A204.1 (cell line): Measurements from ENCODE around the gene FAM222A.

Experiments used
- FAIRE-seq: peaks from 2 replicates; lab custom pipeline; 2012; peaks lifted over from hg19 to GRCh38; lab: Jason Lieb, UNC

Gene FAM222A

GRCh38 chr12:109713187-109714070 lies at the start of gene FAM222A:
Gene FAM222A (plus strand): TSS chr12:109713825. CDS start chr12:109744147, 30,322 bp downstream.
- FAIRE-seq, result peak; percentile 90

DNA sequence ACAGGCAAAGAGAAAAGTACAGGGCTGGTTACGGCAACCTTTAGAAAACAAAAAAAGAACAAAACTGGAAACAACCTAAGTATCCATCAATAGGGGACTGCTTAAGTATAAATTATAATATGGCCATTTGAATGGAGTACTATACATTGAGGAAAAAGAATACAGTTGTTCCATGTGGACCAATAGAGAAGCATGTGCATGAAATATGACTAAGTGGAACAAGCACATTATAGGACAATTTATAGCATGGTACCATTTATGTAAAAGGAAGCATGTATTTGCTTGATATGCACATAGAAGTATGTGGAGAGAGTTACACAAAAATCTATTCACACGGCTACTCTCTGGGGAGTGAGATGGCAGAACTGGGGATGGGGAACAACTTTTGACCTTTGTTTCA lies 49.2 kb upstream of the FAM222A start:
- no peak for FAIRE-seq

DNA sequence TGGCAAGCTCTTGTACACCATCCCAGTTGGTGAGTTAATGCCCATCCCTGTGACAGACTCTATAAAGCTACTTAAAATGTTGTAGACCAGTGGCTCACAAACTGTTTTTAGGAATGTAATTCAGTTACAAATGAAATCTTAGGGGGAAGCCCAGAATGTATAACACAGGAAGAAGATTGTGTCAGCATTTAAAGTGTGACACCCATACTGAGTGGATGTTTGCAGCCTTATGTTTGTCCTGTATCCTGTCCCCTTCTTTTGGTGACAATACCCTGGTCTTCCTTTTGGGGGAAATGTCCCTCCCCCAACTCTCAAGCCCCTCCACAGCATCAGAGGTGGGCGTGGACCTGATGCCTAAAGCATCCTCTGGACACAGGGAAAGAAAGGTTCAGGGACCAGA lies 47.6 kb upstream of the FAM222A start:
- FAIRE-seq, result no peak

DNA sequence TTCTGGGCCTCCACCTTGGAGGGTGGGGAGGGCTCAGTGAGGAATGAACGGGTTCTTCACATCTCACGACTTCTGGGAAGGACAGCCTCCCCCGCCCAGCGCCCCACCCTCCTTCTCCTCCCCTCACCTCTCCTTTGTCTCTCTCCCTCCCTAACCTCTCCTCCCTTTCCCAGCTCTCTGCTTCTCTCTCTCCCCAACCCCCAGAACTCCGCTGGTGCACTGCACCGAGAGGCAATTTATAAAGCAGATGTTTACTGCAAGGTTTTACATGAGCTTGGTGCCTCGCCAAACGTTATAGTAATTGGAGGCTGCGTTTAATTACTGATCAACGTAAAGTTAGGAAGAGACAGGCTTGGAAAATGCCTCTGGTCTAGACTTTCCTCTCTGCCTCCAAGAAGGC lies 42.9 kb upstream of the FAM222A start:
- FAIRE-seq, result no peak

DNA sequence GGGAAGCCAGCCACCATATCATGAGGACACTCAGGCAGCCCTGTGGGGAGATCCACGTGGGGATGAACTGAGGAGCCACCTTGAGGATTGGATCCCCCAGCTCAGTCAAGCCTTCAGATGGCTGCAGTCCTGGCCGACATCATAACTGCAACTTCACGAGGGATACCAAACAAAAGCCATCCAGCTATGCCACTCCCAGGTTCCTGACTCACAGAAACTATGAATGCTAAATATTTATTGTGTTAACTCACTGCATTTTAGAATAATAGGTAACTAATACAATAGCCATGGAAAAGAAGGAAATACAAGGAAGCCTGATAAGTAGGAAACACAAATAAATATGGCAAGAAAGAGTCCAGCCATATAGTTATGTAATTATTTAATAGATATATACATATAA lies 42.1 kb upstream of the FAM222A start:
- FAIRE-seq, result no peak

DNA sequence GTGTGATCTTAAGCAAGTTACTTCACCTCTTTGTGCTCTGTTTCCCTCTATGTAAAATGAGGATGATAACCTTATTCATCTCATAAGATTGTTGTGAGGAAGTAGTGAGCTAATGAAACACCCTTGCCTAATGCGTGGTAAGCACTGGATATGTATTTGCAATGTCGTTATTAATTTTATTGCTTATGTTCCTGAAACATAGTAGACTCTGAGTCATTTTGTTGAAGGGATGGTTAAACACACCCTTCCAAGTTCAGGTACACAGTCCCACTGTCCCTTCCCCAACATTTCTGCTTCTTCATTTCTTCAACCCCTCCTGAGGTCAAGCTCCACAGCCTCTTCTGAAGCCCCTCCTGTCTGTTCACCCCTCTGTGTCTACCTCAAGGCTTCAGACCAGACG lies 40.2 kb upstream of the FAM222A start:
- FAIRE-seq, result no peak

GRCh38 chr12:109673884-109674283 lies 39.7 kb upstream of the FAM222A start:
- no peak for FAIRE-seq

- FAIRE-seq, result no peak
Observed at GRCh38 chr12:109675411-109675810, 38.2 kb upstream of the FAM222A start.

- FAIRE-seq, result no peak
Observed at GRCh38 chr12:109677279-109677691, 36.3 kb upstream of the FAM222A start.

DNA sequence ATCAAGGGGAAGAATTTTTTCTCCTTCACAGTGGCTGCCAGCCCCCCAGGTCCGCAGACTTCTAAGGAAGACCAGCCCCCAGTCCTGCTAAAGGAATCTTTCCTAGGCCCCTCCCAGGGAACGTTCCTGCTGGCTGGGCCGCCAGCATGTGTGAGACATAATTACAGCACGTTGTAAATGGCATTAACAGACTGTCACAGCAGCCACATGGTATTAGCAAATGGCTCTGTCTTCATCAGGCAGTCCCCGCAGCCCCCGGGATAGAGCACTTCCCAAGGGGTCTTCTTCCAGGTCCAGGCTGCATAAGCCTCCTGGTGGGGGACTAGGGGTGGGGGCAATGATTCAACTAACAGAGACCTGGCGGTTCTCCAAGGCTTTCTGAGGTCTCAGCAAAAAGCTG lies 34.9 kb upstream of the FAM222A start:
- FAIRE-seq, result no peak

DNA sequence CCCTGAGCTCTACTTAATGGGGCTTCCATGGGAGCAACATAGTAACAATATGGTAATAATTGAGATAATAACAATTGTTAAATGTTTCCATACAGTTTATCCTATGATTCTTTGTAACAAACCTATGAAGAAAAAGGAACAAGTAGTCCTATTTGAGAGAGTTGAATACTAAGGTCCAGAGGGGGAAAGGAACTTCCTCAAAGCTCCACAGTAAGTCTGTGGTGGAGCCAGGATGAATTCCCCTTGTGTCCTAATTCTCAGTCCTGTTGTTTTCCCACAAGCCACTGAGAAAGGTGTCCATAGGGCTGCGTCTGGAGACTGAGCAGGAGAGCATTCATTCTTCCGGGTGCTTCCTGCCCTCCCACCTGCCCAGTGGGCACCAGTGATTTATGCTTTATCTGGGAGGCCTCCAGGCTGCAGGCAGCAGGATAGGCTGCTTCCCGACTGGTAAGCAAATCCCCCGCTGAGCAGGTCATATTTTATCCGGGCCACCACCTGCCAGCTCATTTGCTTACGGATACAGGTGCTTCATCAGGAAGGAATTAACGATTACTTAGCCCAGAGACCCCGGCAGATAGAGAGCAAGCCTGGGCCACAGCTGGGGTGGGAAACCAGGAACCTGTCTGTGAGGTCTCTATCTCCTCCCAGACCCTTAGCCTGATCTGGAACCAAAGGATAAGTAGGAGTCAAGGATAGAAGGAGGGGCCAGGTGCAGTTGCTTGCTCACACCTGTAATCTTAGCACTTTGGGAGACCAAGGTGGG lies 33.9 kb upstream of the FAM222A start:
- FAIRE-seq, result no peak

GRCh38 chr12:109680264-109681005 lies 33.2 kb upstream of the FAM222A start:
- FAIRE-seq, result no peak

GRCh38 chr12:109681986-109682707 lies 31.5 kb upstream of the FAM222A start:
- no peak for FAIRE-seq

DNA sequence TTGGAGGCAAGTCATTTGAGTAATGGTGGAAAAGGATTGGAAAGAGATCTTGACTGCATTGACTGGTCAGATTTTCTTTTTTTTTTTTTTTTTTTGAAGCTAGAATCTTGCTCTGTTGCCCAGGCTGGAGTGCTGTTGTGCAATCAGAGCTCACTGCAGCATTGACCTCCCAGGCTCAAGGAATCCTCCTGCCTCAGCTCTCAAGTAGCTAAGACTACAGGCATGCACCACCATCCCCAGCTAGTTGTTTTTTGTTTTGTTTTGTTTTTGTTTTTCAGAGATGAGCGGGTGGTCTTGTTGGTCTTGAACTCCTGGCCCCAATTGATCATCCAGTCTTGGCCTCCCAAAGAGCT lies 30.9 kb upstream of the FAM222A start:
- FAIRE-seq, result no peak

GRCh38 chr12:109683316-109683715 lies 30.3 kb upstream of the FAM222A start:
- FAIRE-seq, result no peak

GRCh38 chr12:109685574-109686447 lies 27.8 kb upstream of the FAM222A start:
- FAIRE-seq, result no peak

- FAIRE-seq, result no peak
Observed at GRCh38 chr12:109686523-109686922, 27.1 kb upstream of the FAM222A start.

- FAIRE-seq, result no peak
Observed at GRCh38 chr12:109687250-109687649, 26.4 kb upstream of the FAM222A start.

GRCh38 chr12:109689426-109689825 lies 24.2 kb upstream of the FAM222A start:
- no peak for FAIRE-seq

GRCh38 chr12:109693160-109693559 lies 20.5 kb upstream of the FAM222A start:
- FAIRE-seq, result no peak
